ENCODE measurements around the gene GATA3.

Gene GATA3

GRCh38 chr10:8060704-8061121 is 6.2 kb downstream of the GATA3 start:
- no peaks in the 10 kb centered on the region for H3K79me2 ChIP-seq (ENCODE audit: control insufficient read depth, insufficient read depth, low read length, unreplicated experiment)
- H2AFZ ChIP-seq (ENCODE audit: low read length, unreplicated experiment) = no peak overlapping the region
- no peak overlapping the region for H3K4me3 ChIP-seq (ENCODE audit: low read depth, low read length)

GRCh38 chr10:8061274-8062211 is 7.1 kb downstream of the GATA3 start:
- Histone ChIP-seq H3K27me3 (ENCODE audit: insufficient read depth, low read length) (peaks cover 91% of the 10 kb centered on the region), H3K36me3 (ENCODE audit: insufficient read depth, low read length) (no peaks in the 10 kb centered on the region), H3K79me2 (ENCODE audit: control insufficient read depth, insufficient read depth, low read length, unreplicated experiment) (no peaks in the 10 kb centered on the region), H3K4me1 (ENCODE audit: control insufficient read depth, insufficient read depth, low read length, unreplicated experiment) (peaks cover 9% of the 10 kb centered on the region), H2AFZ (ENCODE audit: low read length, unreplicated experiment) (no peak overlapping the region), H3K4me3 (ENCODE audit: low read depth, low read length) (no peak overlapping the region), H3K27ac (ENCODE audit: low read depth, low read length) (no peak overlapping the region)

More at GRCh38 chr10:8060704-8061121, 6.2 kb downstream of the GATA3 start:
- peaks cover 93% of the 10 kb centered on the region for H3K27me3 ChIP-seq (ENCODE audit: insufficient read depth, low read length)
- H3K27ac ChIP-seq (ENCODE audit: low read depth, low read length) = no peak overlapping the region
- H3K4me1 ChIP-seq (ENCODE audit: control insufficient read depth, insufficient read depth, low read length, unreplicated experiment) = peaks cover 9% of the 10 kb centered on the region
- no peaks in the 10 kb centered on the region for H3K36me3 ChIP-seq (ENCODE audit: insufficient read depth, low read length)

GRCh38 chr10:8063128-8063908 is 8.8 kb downstream of the GATA3 start:
- H2AFZ ChIP-seq (ENCODE audit: low read length, unreplicated experiment) = no peak overlapping the region
- H3K36me3 ChIP-seq (ENCODE audit: insufficient read depth, low read length) = no peaks in the 10 kb centered on the region
- no peaks in the 10 kb centered on the region for H3K79me2 ChIP-seq (ENCODE audit: control insufficient read depth, insufficient read depth, low read length, unreplicated experiment)
- H3K27me3 ChIP-seq (ENCODE audit: insufficient read depth, low read length) = peaks cover 82% of the 10 kb centered on the region
- H3K4me1 ChIP-seq (ENCODE audit: control insufficient read depth, insufficient read depth, low read length, unreplicated experiment) = peaks cover 9% of the 10 kb centered on the region
- H3K4me3 ChIP-seq (ENCODE audit: low read depth, low read length) = no peak overlapping the region
- H3K27ac ChIP-seq (ENCODE audit: low read depth, low read length) = no peak overlapping the region

GRCh38 chr10:8063935-8064334 is 9.4 kb downstream of the GATA3 start:
- H3K27ac ChIP-seq (ENCODE audit: low read depth, low read length) = no peak overlapping the region
- H3K4me1 ChIP-seq (ENCODE audit: control insufficient read depth, insufficient read depth, low read length, unreplicated experiment) = peaks cover 9% of the 10 kb centered on the region
- no peaks in the 10 kb centered on the region for H3K36me3 ChIP-seq (ENCODE audit: insufficient read depth, low read length)
- H3K79me2 ChIP-seq (ENCODE audit: control insufficient read depth, insufficient read depth, low read length, unreplicated experiment) = no peaks in the 10 kb centered on the region
- no peak overlapping the region for H3K4me3 ChIP-seq (ENCODE audit: low read depth, low read length)
- H3K27me3 ChIP-seq (ENCODE audit: insufficient read depth, low read length) = peaks cover 75% of the 10 kb centered on the region
- H2AFZ ChIP-seq (ENCODE audit: low read length, unreplicated experiment) = no peak overlapping the region

GRCh38 chr10:8064436-8064835 is 9.9 kb downstream of the GATA3 start:
- H3K4me1 ChIP-seq (ENCODE audit: control insufficient read depth, insufficient read depth, low read length, unreplicated experiment) = peaks cover 9% of the 10 kb centered on the region
- H3K27ac ChIP-seq (ENCODE audit: low read depth, low read length) = no peak overlapping the region
- no peaks in the 10 kb centered on the region for H3K79me2 ChIP-seq (ENCODE audit: control insufficient read depth, insufficient read depth, low read length, unreplicated experiment)
- H3K27me3 ChIP-seq (ENCODE audit: insufficient read depth, low read length) = peaks cover 73% of the 10 kb centered on the region
- H3K36me3 ChIP-seq (ENCODE audit: insufficient read depth, low read length) = no peaks in the 10 kb centered on the region
- H2AFZ ChIP-seq (ENCODE audit: low read length, unreplicated experiment) = no peak overlapping the region
- H3K4me3 ChIP-seq (ENCODE audit: low read depth, low read length) = no peak overlapping the region

- H3K27ac ChIP-seq (ENCODE audit: low read depth, low read length) = no peak overlapping the region
- no peaks in the 10 kb centered on the region for H3K36me3 ChIP-seq (ENCODE audit: insufficient read depth, low read length)
- H3K4me3 ChIP-seq (ENCODE audit: low read depth, low read length) = no peak overlapping the region
- H3K4me1 ChIP-seq (ENCODE audit: control insufficient read depth, insufficient read depth, low read length, unreplicated experiment) = no peaks in the 10 kb centered on the region
- H3K79me2 ChIP-seq (ENCODE audit: control insufficient read depth, insufficient read depth, low read length, unreplicated experiment) = no peaks in the 10 kb centered on the region
- H2AFZ ChIP-seq (ENCODE audit: low read length, unreplicated experiment) = no peak overlapping the region
- peaks cover 71% of the 10 kb centered on the region for H3K27me3 ChIP-seq (ENCODE audit: insufficient read depth, low read length)
Measured at GRCh38 chr10:8065651-8066050, 11.2 kb downstream of the GATA3 start.

- peaks cover 71% of the 10 kb centered on the region for H3K27me3 ChIP-seq (ENCODE audit: insufficient read depth, low read length)
- H3K79me2 ChIP-seq (ENCODE audit: control insufficient read depth, insufficient read depth, low read length, unreplicated experiment) = no peaks in the 10 kb centered on the region
- H3K4me1 ChIP-seq (ENCODE audit: control insufficient read depth, insufficient read depth, low read length, unreplicated experiment) = no peaks in the 10 kb centered on the region
- H3K36me3 ChIP-seq (ENCODE audit: insufficient read depth, low read length) = no peaks in the 10 kb centered on the region
- H2AFZ ChIP-seq (ENCODE audit: low read length, unreplicated experiment) = no peak overlapping the region
- H3K4me3 ChIP-seq (ENCODE audit: low read depth, low read length) = no peak overlapping the region
- no peak overlapping the region for H3K27ac ChIP-seq (ENCODE audit: low read depth, low read length)
Measured at GRCh38 chr10:8066124-8066523, 11.6 kb downstream of the GATA3 start.

GRCh38 chr10:8066797-8067196 is 12.3 kb downstream of the GATA3 start:
- H3K79me2 ChIP-seq (ENCODE audit: control insufficient read depth, insufficient read depth, low read length, unreplicated experiment) = no peaks in the 10 kb centered on the region
- no peak overlapping the region for H3K27ac ChIP-seq (ENCODE audit: low read depth, low read length)
- peaks cover 71% of the 10 kb centered on the region for H3K27me3 ChIP-seq (ENCODE audit: insufficient read depth, low read length)
- H3K4me1 ChIP-seq (ENCODE audit: control insufficient read depth, insufficient read depth, low read length, unreplicated experiment) = no peaks in the 10 kb centered on the region
- H3K36me3 ChIP-seq (ENCODE audit: insufficient read depth, low read length) = no peaks in the 10 kb centered on the region
- H3K4me3 ChIP-seq (ENCODE audit: low read depth, low read length) = no peak overlapping the region
- H2AFZ ChIP-seq (ENCODE audit: low read length, unreplicated experiment) = no peak overlapping the region

- Histone ChIP-seq H3K4me1 (ENCODE audit: control insufficient read depth, insufficient read depth, low read length, unreplicated experiment) (no peaks in the 10 kb centered on the region), H3K27me3 (ENCODE audit: insufficient read depth, low read length) (peaks cover 67% of the 10 kb centered on the region), H3K4me3 (ENCODE audit: low read depth, low read length) (no peak overlapping the region), H2AFZ (ENCODE audit: low read length, unreplicated experiment) (no peak overlapping the region), H3K79me2 (ENCODE audit: control insufficient read depth, insufficient read depth, low read length, unreplicated experiment) (no peaks in the 10 kb centered on the region), H3K36me3 (ENCODE audit: insufficient read depth, low read length) (no peaks in the 10 kb centered on the region), H3K27ac (ENCODE audit: low read depth, low read length) (no peak overlapping the region)
Measured at GRCh38 chr10:8069108-8069507, 14.6 kb downstream of the GATA3 start.

- peaks cover 62% of the 10 kb centered on the region for H3K27me3 ChIP-seq (ENCODE audit: insufficient read depth, low read length)
- no peak overlapping the region for H3K4me3 ChIP-seq (ENCODE audit: low read depth, low read length)
- H3K27ac ChIP-seq (ENCODE audit: low read depth, low read length) = no peak overlapping the region
- H3K36me3 ChIP-seq (ENCODE audit: insufficient read depth, low read length) = no peaks in the 10 kb centered on the region
- no peaks in the 10 kb centered on the region for H3K79me2 ChIP-seq (ENCODE audit: control insufficient read depth, insufficient read depth, low read length, unreplicated experiment)
- H2AFZ ChIP-seq (ENCODE audit: low read length, unreplicated experiment) = no peak overlapping the region
- H3K4me1 ChIP-seq (ENCODE audit: control insufficient read depth, insufficient read depth, low read length, unreplicated experiment) = no peaks in the 10 kb centered on the region
Measured at GRCh38 chr10:8069627-8070026, 15.1 kb downstream of the GATA3 start.

Measured in ACC112 (cell line).